Measurements from ENCODE around the gene RBM48.
A peak's percentile ranks its signal among the peaks of the same experiment; 100 is the strongest.

The RBM48 gene

GRCh38 chr7:92567460-92567859 lies 38.9 kb downstream of the RBM48 start:
- DNase-seq (ENCODE audit: low read depth) = peak; percentile 32
- H3K4me3 ChIP-seq (ENCODE audit: low read length) = no peak overlapping the region
- no peak for TF ChIP-seq CTCF (IDR thresholded peaks at IDR 0.05; ENCODE audit: insufficient read depth, low read depth, low read length, missing control alignments)

- DNase-seq (ENCODE audit: low read depth) = no peak
- no peak overlapping the region for H3K4me3 ChIP-seq (ENCODE audit: low read length)
- no peak for TF ChIP-seq CTCF (IDR thresholded peaks at IDR 0.05; ENCODE audit: insufficient read depth, low read depth, low read length, missing control alignments)
These were observed 40.5 kb downstream of the RBM48 start for GRCh38 chr7:92569137-92569536.

- no peak for DNase-seq (ENCODE audit: low read depth)
- H3K4me3 ChIP-seq (ENCODE audit: low read length) = no peak overlapping the region
- no peak for TF ChIP-seq CTCF (IDR thresholded peaks at IDR 0.05; ENCODE audit: insufficient read depth, low read depth, low read length, missing control alignments)
These were observed 47.7 kb downstream of the RBM48 start for GRCh38 chr7:92576296-92576695.

- H3K4me3 ChIP-seq (ENCODE audit: low read length) = no peak overlapping the region
- no peak for TF ChIP-seq CTCF (IDR thresholded peaks at IDR 0.05; ENCODE audit: insufficient read depth, low read depth, low read length, missing control alignments)
- DNase-seq (ENCODE audit: low read depth) = no peak
These were observed 54.4 kb downstream of the RBM48 start for GRCh38 chr7:92582948-92583347.

GRCh38 chr7:92584953-92585352 lies 56.4 kb downstream of the RBM48 start:
- no peak for TF ChIP-seq CTCF (IDR thresholded peaks at IDR 0.05; ENCODE audit: insufficient read depth, low read depth, low read length, missing control alignments)
- no peak for DNase-seq (ENCODE audit: low read depth)
- H3K4me3 ChIP-seq (ENCODE audit: low read length) = no peak overlapping the region

- no peak overlapping the region for H3K4me3 ChIP-seq (ENCODE audit: low read length)
- no peak for TF ChIP-seq CTCF (IDR thresholded peaks at IDR 0.05; ENCODE audit: insufficient read depth, low read depth, low read length, missing control alignments)
- peak; percentile 35 for DNase-seq (ENCODE audit: low read depth)
These were observed 57.8 kb downstream of the RBM48 start for GRCh38 chr7:92586403-92586802.

GRCh38 chr7:92586841-92587240 lies 58.2 kb downstream of the RBM48 start:
- no peak for DNase-seq (ENCODE audit: low read depth)
- no peak for TF ChIP-seq CTCF (IDR thresholded peaks at IDR 0.05; ENCODE audit: insufficient read depth, low read depth, low read length, missing control alignments)
- no peak overlapping the region for H3K4me3 ChIP-seq (ENCODE audit: low read length)
